ENCODE measurements around the gene CCSER1. TPM values are rescaled to one million over a fixed set of nuclear protein-coding genes. Genes with fewer than 3 reads are reported as not detected.

The CCSER1 gene
- total and polyA plus RNA-seq, 4 donors = 0.61 to 23.0 (median 3.8) TPM

DNA sequence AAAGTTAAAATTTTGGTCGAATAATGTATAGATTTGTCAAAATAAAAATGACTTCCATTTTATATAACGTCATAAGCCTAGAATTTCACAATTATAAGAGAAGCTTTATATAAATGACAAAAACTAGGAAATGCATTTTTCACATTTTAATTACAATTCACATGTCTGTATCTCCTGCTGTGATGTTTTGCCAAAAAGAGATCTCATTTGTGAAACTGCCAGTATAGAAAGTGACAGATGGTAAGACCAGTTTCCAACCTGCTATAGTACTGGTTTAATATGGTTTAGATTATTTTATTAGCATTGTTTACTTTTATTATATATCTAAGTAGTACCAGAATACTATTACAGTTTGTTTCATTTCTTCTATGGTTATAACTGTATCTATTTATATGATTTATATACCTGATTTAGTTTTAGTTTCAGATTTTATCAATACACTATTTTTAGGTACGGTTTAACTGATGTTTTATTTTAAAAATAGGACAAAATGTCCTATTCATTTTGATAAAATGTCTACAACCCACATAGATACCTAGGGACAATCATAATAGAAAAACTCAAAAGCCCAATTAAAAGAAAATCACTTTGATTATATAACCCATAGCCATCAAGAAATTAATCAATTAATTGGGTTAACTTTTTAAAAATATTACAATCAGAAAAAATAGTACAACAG lies 5.4 kb upstream of the CCSER1 start:
- no peak for DNase-seq
- TF ChIP-seq, protein P1, sequence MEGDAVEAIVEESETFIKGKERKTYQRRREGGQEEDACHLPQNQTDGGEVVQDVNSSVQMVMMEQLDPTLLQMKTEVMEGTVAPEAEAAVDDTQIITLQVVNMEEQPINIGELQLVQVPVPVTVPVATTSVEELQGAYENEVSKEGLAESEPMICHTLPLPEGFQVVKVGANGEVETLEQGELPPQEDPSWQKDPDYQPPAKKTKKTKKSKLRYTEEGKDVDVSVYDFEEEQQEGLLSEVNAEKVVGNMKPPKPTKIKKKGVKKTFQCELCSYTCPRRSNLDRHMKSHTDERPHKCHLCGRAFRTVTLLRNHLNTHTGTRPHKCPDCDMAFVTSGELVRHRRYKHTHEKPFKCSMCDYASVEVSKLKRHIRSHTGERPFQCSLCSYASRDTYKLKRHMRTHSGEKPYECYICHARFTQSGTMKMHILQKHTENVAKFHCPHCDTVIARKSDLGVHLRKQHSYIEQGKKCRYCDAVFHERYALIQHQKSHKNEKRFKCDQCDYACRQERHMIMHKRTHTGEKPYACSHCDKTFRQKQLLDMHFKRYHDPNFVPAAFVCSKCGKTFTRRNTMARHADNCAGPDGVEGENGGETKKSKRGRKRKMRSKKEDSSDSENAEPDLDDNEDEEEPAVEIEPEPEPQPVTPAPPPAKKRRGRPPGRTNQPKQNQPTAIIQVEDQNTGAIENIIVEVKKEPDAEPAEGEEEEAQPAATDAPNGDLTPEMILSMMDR (IDR thresholded peaks at IDR 0.05; ENCODE audit: control extremely low read depth, extremely low read depth) = no peak
- no peak overlapping the region for H3K27ac ChIP-seq (ENCODE audit: low read depth in 1 of 2, low read length in 1 of 2)
- H3K4me3 ChIP-seq = no peak overlapping the region
- WGBS, 2 donors = 85 to 89% methylated on average over 3 of the region's 3 CpGs
- no peak overlapping the region for H3K9ac ChIP-seq (ENCODE audit: insufficient read depth in 1 of 2, low read length in 2 of 2)
- no peaks in the 10 kb centered on the region for H3K4me1 ChIP-seq (ENCODE audit: control insufficient read depth in 5 of 5, insufficient read depth in 5 of 5, low read length in 5 of 5)
- peaks cover 0 to 9% (median 7%) of the 10 kb centered on the region in 3 donors for H3K27me3 ChIP-seq (ENCODE audit: control insufficient read depth in 3 of 3, insufficient read depth in 3 of 3, low read length in 2 of 3)
- no peaks in the 10 kb centered on the region for H3K9me3 ChIP-seq (ENCODE audit: control insufficient read depth in 4 of 4, insufficient read depth in 3 of 4, low read length in 3 of 4)
- H3K36me3 ChIP-seq (ENCODE audit: control insufficient read depth in 4 of 4, insufficient read depth in 4 of 4, low read length in 4 of 4) = no peaks in the 10 kb centered on the region
- no peak for ATAC-seq (ENCODE audit: insufficient read depth, low FRiP score)

DNA sequence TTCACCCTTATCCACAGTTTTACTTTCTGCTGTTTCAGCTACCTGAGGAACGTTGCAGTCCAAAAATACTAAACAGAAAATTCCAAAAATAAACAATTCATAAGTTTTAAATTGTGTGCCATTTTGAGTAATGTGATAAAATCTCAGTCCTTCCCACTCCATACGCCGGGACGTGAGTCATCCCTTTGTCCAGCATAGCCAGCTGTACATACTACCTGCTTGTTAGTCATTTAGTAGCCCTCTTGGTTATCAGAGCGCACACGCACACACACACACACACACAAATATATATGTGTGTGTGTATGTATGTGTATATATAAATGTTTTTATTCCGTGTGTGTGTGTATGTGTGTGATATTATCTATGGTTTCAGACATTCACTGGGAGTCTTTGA lies 4.8 kb upstream of the CCSER1 start:
- peaks cover 0 to 4% (median 0%) of the 10 kb centered on the region in 5 donors for H3K4me1 ChIP-seq (ENCODE audit: control insufficient read depth in 5 of 5, insufficient read depth in 5 of 5, low read length in 5 of 5)
- DNase-seq (no peak), ATAC-seq (ENCODE audit: insufficient read depth, low FRiP score) (no peak)
- no peaks in the 10 kb centered on the region for H3K36me3 ChIP-seq (ENCODE audit: control insufficient read depth in 4 of 4, insufficient read depth in 4 of 4, low read length in 4 of 4)
- 76 to 83% methylated on average over 7 of the region's 7 CpGs for WGBS, 2 donors
- H3K4me3 ChIP-seq = no peak overlapping the region
- TF ChIP-seq, protein P1 (IDR thresholded peaks at IDR 0.05; ENCODE audit: control extremely low read depth, extremely low read depth) = no peak
- peaks cover 0 to 9% (median 7%) of the 10 kb centered on the region in 3 donors for H3K27me3 ChIP-seq (ENCODE audit: control insufficient read depth in 3 of 3, insufficient read depth in 3 of 3, low read length in 2 of 3)
- no peak overlapping the region for H3K9ac ChIP-seq (ENCODE audit: insufficient read depth in 1 of 2, low read length in 2 of 2)
- no peaks in the 10 kb centered on the region for H3K9me3 ChIP-seq (ENCODE audit: control insufficient read depth in 4 of 4, insufficient read depth in 3 of 4, low read length in 3 of 4)
- H3K27ac ChIP-seq (ENCODE audit: low read depth in 1 of 2, low read length in 1 of 2) = no peak overlapping the region

DNA sequence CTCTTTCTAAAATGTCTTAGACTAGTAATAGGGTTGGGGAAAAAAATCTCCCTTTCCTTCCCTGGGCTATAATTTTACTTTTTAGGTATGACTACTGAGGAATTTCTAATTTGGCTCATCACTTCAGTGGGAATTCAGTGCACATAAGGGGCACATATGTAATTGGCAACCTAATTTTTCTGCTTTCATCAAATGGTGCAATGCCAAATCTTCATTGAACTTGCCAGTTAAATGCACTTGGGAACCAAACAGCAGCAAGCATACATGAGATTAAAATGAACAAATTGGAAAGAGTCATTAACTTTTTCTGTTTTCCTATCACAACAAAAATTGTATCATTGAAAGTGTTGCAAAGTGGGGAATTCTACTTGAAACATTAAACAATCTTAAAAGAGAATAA lies 2.9 kb upstream of the CCSER1 start:
- no peak for DNase-seq
- Histone ChIP-seq H3K36me3 (ENCODE audit: control insufficient read depth in 4 of 4, insufficient read depth in 4 of 4, low read length in 4 of 4) (no peaks in the 10 kb centered on the region), H3K4me1 (ENCODE audit: control insufficient read depth in 5 of 5, insufficient read depth in 5 of 5, low read length in 5 of 5) (peaks cover 0 to 9% (median 0%) of the 10 kb centered on the region in 5 donors), H3K27ac (ENCODE audit: low read depth in 1 of 2, low read length in 1 of 2) (no peak overlapping the region), H3K9ac (ENCODE audit: insufficient read depth in 1 of 2, low read length in 2 of 2) (no peak overlapping the region), H3K4me3 (no peak overlapping the region), H3K27me3 (ENCODE audit: control insufficient read depth in 3 of 3, insufficient read depth in 3 of 3, low read length in 2 of 3) (peaks cover 0 to 14% (median 13%) of the 10 kb centered on the region in 3 donors), H3K9me3 (ENCODE audit: control insufficient read depth in 4 of 4, insufficient read depth in 3 of 4, low read length in 3 of 4) (peaks cover 0 to 2% (median 0%) of the 10 kb centered on the region in 4 donors)
- no peak for ATAC-seq (ENCODE audit: insufficient read depth, low FRiP score)
- TF ChIP-seq, protein P1 (IDR thresholded peaks at IDR 0.05; ENCODE audit: control extremely low read depth, extremely low read depth) = no peak
